RWPE1 (cell line): ENCODE results near the gene SMCO2.

Experiments
- CTCF ChIA-PET: fragments of 350-600 bp; sonication (Branson Sonifier 250); formaldehyde crosslinking; extraction: SDS; loops from one replicate; lab custom pipeline; 2021; lab: Yijun Ruan, JAX
- POLR2A ChIA-PET: fragments of 400-600 bp; formaldehyde crosslinking; extraction: SDS; loops from one replicate; lab custom pipeline; 2020; ENCODE audit warnings: antibody characterized with exemption; ENCODE audit not compliant: low non-redundant PET; lab: Yijun Ruan, JAX
- DNase-seq: peaks from one replicate; pipeline ENCODE4 v3.0.0; 2012; ENCODE audit warnings: low spot score
- H3K27ac ChIP-seq: fragments of 450-650 bp; 2 replicates; pipeline ENCODE4 v1.5.1; 2017
- TF ChIP-seq, protein P1 (sequence below): fragments of 450-650 bp; conservative IDR thresholded peaks from 2 replicates; pipeline ENCODE4 v1.5.1; 2017; ENCODE audit warnings: low read depth, mild to moderate bottlenecking

SMCO2 gene

DNA sequence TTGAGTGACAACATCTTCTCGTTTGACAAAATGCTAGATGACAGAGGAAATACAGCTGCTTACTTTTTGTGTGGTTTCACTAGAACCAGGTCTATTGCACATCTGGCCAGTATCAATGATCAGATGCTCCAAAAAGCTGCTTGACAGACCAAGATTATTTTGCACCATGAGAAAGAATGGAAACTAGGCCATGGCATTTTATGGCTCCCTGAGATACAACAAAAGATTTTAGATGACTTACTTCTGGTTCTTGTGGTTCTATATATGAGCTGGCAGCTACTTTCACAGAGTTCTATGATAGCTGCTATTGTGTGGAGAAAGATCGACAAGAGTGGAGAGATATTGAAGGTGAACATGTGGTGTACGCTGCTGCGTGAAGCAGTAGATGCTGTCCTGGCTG lies 51.6 kb downstream of the SMCO2 start:
- CTCF ChIA-PET, result no interaction called here
- no peak for DNase-seq
- TF ChIP-seq, protein P1, sequence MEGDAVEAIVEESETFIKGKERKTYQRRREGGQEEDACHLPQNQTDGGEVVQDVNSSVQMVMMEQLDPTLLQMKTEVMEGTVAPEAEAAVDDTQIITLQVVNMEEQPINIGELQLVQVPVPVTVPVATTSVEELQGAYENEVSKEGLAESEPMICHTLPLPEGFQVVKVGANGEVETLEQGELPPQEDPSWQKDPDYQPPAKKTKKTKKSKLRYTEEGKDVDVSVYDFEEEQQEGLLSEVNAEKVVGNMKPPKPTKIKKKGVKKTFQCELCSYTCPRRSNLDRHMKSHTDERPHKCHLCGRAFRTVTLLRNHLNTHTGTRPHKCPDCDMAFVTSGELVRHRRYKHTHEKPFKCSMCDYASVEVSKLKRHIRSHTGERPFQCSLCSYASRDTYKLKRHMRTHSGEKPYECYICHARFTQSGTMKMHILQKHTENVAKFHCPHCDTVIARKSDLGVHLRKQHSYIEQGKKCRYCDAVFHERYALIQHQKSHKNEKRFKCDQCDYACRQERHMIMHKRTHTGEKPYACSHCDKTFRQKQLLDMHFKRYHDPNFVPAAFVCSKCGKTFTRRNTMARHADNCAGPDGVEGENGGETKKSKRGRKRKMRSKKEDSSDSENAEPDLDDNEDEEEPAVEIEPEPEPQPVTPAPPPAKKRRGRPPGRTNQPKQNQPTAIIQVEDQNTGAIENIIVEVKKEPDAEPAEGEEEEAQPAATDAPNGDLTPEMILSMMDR, result no peak
- POLR2A ChIA-PET, result no interaction called here
- no peak overlapping the region for H3K27ac ChIP-seq

DNA sequence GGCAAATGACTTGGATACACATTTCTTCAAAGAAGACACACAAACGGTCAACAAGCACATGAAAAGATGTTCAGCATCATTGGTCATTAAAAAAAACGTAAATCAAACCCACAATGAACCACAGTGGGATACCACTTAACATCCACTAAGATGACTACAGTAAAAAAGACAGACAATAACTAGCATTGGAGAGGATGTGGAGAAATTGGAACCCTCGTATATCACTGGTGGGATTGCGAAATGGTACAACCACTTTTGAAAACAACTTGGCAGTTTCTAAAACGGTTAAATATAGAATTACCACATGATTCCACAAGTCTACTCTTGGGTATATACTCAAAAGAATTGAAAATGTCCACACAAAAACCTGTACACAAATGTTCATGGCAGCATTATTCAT lies 52.2 kb downstream of the SMCO2 start:
- POLR2A ChIA-PET, result no interaction called here
- no peak for DNase-seq
- CTCF ChIA-PET, result no interaction called here

DNA sequence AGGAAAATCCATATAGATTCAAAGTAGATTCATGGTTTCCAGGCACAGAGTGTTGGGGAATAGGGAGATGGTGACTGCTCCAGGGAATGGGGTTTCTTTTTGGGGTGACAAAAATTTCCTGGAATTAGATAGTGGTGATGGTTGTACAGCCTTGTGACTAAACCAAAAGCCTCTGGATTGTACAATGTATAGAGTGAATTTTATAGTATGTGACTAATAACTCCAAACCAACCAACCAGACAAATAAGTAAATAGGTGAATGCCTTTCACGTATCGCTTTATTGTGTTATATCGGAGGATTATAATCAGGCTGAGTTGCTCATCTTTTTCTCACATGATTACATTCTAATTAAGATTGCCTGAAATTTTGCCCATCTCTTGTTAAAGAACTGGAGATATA lies 52.8 kb downstream of the SMCO2 start:
- DNase-seq, result no peak
- POLR2A ChIA-PET, result no interaction called here
- CTCF ChIA-PET, result no interaction called here
- no peak overlapping the region for H3K27ac ChIP-seq
- TF ChIP-seq, protein P1, result no peak

More for the DNA sequence above, 52.2 kb downstream of the SMCO2 start:
- TF ChIP-seq, protein P1, result no peak
- no peak overlapping the region for H3K27ac ChIP-seq

DNA sequence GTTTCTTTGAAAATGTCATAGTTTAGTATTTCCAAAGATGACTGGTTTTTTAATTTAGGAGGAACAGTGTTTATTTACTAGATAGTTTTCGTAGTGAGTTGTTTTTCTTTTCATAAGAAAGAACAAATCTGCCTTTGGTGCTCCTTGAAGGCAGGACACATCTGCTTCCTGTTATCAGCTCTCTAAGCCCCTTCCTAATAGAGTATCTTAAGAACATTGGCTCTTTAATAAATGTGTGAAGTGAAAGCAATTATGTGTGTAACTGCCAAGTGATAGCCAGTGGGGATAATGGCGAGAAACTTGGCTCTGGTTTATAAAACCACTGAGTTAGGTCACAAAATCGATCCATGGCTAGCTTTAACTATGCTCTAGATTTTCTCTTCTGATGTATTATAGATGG lies 54.0 kb downstream of the SMCO2 start:
- POLR2A ChIA-PET, result no interaction called here
- CTCF ChIA-PET, result no interaction called here

DNA sequence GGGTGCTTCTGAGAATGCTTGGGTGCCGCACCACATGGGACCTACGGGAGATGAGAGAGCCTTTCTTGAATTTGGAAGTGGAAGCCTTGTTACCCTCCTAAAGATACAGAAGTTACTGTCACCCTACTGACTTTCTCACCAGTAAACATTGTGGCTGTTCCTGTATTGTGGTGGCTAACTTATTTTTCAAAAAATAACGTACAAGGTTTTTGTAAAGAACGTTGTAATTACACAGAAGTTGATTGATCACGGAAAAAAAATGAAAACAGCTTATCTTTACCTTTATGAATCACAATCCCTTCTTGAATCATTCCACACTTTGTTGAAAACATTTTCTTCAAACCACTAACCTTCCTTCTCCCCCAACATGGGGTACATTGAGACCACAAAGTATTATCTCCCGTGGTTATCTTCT lies 55.5 kb downstream of the SMCO2 start:
- TF ChIP-seq, protein P1, result no peak
- no peak for DNase-seq
- ChIA-PET POLR2A (no interaction called here), CTCF (no interaction called here)
- H3K27ac ChIP-seq, result no peak overlapping the region

More for the DNA sequence above, 54.0 kb downstream of the SMCO2 start:
- no peak overlapping the region for H3K27ac ChIP-seq
- TF ChIP-seq, protein P1, result no peak
- no peak for DNase-seq

DNA sequence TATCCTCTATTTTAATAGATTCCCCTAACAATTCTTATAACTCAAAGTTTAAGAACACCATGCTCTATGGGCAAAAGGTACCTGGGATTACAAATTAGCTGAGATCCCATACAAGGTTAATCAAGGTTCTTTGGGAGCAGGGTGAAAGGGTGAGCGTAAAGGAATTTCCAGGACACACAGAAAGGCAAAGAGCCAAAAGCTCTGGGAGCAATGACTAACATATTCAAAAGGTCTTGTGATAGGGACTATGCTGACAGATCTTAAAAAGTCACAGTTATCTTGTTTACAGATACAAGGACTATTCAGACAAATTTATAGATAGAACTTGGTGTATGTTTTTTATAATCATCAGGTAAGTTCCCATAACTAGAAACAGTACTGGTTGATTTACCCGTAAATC lies 58.0 kb downstream of the SMCO2 start:
- TF ChIP-seq, protein P1, result no peak
- H3K27ac ChIP-seq, result no peak overlapping the region
- ChIA-PET POLR2A (no interaction called here), CTCF (interaction anchor here (0.8 kb wide), 1 partner anchor 20 kb away, joined by 4 read pairs; no protein-coding TSS in a partner anchor)
- no peak for DNase-seq
